Erythroblast (primary cell): ENCODE measurements around the gene HDAC10.
A peak's percentile ranks its signal among the peaks of the same experiment; 100 is the strongest.
"Not testable (repeated sequence)": the region's sequence is repeated elsewhere in the genome, so short reads cannot be mapped to it uniquely, and the experiment has no call there.

ENCODE experiments used
- DNase-seq, 2 experiments: peaks; one replicate each; lab custom pipeline; 2025; lab: John Stamatoyannopoulos, UW
- GATA1 ChIP-seq: IDR thresholded peaks from 2 replicates; pipeline ENCODE4 v1.6.1; 2011; ENCODE audit warnings: low read depth, mild to moderate bottlenecking, control low read depth, low read length, moderate library complexity
- POLR2A ChIP-seq: IDR thresholded peaks from 2 replicates; pipeline ENCODE4 v1.6.1; 2011; ENCODE audit warnings: mild to moderate bottlenecking, low read length

HDAC10 gene

GRCh38 chr22:50280022-50280707 lies 29.1 kb upstream of the HDAC10 start:
- TF ChIP-seq GATA1 (no peak), POLR2A (no peak)
- DNase-seq: no peak

GRCh38 chr22:50278956-50279619 lies 28.0 kb upstream of the HDAC10 start:
- no peak for DNase-seq
- TF ChIP-seq GATA1: no peak
- no peak for TF ChIP-seq POLR2A

GRCh38 chr22:50278461-50278860 lies 27.4 kb upstream of the HDAC10 start:
- DNase-seq: no peak
- TF ChIP-seq POLR2A (no peak), GATA1 (no peak)

GRCh38 chr22:50277761-50278160 lies 26.7 kb upstream of the HDAC10 start:
- no peak for DNase-seq
- TF ChIP-seq POLR2A (no peak), GATA1 (no peak)

GRCh38 chr22:50276143-50276542 lies 25.1 kb upstream of the HDAC10 start:
- no peak for TF ChIP-seq POLR2A
- no peak for TF ChIP-seq GATA1

GRCh38 chr22:50275181-50276055 lies 24.4 kb upstream of the HDAC10 start:
- TF ChIP-seq POLR2A (no peak), GATA1 (no peak)
- no peak for DNase-seq

More at GRCh38 chr22:50276143-50276542, 25.1 kb upstream of the HDAC10 start:
- DNase-seq: peak; percentile 72 to 77

- TF ChIP-seq POLR2A (no peak), GATA1 (no peak)
- no peak for DNase-seq
Measured at GRCh38 chr22:50274771-50275170, 23.7 kb upstream of the HDAC10 start.

- TF ChIP-seq GATA1 (no peak), POLR2A (no peak)
- DNase-seq: peak; percentile 37 to 50
Measured at GRCh38 chr22:50274311-50274710, 23.2 kb upstream of the HDAC10 start.

- not testable (repeated sequence) for DNase-seq
Measured at GRCh38 chr22:50273781-50274180, 22.7 kb upstream of the HDAC10 start.

- DNase-seq: not testable (repeated sequence)
Measured at GRCh38 chr22:50273352-50273751, 22.3 kb upstream of the HDAC10 start.

- DNase-seq: no peak
- TF ChIP-seq GATA1: no peak
- TF ChIP-seq POLR2A: no peak
Measured at GRCh38 chr22:50272044-50272802, 21.2 kb upstream of the HDAC10 start.

GRCh38 chr22:50271519-50271970 lies 20.5 kb upstream of the HDAC10 start:
- DNase-seq: peak; percentile 68 to 76
- TF ChIP-seq POLR2A (no peak), GATA1 (no peak)

- peak; percentile 70 to 71 for DNase-seq
- TF ChIP-seq GATA1: no peak
- no peak for TF ChIP-seq POLR2A
Measured at GRCh38 chr22:50270666-50271394, 19.8 kb upstream of the HDAC10 start.
